DMS53 treated with DMSO at 0.1 percent for 48 hours (cell line): ENCODE results near the gene SOX5.
"Not testable (repeated sequence)": the region's sequence is repeated elsewhere in the genome, so short reads cannot be mapped to it uniquely, and the experiment has no call there.

Experiments used
- DNase-seq: peaks from one replicate; lab custom pipeline; 2025; ENCODE audit not compliant: unreplicated experiment; lab: John Stamatoyannopoulos, UW

Gene SOX5

GRCh38 chr12:23555180-23555824 is 394.2 kb downstream of the SOX5 start:
- no peak for DNase-seq

DNA sequence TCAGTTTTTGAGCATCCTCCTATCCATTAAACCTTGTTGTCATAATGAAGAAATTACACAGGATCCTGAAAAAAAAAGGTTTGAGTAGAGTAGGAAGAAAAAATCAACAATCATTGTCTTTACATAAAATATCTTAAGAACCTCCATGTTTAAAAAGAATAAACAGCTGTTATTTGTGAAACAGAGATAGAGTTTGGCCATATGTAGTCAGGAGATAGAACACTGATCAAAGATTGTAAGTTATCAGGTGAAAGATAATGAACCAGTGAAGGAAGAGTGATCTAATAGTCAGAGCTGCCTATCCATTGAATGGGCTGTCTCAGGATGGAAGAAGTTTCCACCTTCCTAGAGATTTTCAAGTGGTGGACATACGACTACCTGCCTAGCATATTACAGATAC is 397.1 kb downstream of the SOX5 start:
- DNase-seq, result no peak

GRCh38 chr12:23550753-23551152 is 398.7 kb downstream of the SOX5 start:
- DNase-seq, result peak; percentile 100

- DNase-seq, result no peak
These were observed 400.7 kb downstream of the SOX5 start for GRCh38 chr12:23548742-23549141.

GRCh38 chr12:23546756-23547155 is 402.7 kb downstream of the SOX5 start:
- no peak for DNase-seq

GRCh38 chr12:23543767-23544166 is 405.7 kb downstream of the SOX5 start:
- no peak for DNase-seq

DNA sequence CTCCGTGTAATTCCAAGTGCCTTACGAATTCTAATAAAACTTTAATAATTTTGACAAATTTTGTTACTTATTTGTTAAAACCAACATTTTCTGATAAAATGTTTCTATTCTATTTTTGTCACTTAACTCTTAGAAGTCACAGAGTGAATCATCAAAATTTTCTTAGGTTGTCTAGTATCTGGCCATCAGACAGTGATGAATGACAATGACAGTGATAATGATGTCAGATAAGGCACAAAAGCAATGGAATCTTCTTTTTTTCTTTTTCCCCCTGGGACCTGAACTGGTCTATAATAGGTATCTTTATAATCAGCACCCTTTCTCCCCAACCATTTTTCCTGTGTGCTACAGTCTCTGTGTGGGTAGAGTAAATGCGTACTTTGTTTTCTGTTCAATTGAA is 407.3 kb downstream of the SOX5 start:
- no peak for DNase-seq

DNA sequence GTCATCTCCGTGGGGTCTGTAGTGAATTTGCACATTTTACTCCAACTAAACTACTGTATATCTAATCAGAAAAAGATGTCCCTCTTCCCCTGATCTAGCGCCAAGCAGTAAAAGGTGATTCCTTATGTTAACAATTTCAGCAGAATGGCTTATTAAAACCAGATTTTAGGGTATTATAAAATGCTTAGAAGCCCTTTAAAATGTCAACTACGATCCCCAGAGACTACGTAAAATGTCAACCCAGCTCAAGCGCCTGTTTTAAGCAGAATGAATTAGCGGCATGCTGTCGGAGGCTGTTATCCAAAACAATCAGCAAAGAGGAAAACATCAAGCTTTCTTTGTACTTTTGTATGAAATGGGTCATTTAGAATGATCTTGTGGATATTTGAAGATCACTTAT is 408.9 kb downstream of the SOX5 start:
- DNase-seq, result no peak

DNA sequence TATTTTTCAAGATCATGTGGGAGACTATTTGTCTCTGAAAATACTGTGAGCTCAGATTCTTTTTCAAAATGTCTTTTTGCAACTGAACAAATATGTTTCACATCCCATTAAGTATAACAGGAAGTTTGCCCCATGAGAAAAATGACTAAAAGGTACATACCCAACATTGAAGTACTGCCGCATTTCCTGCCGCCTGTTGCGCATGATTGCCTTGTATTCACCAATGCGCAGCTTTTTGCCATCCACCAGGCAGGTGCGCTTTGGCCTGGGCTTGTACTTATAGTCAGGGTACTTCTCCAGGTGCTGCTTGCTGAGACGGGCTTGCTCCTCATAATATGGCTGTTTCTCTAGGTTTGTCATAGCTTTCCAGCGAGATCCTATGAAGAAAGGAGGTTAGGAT is 413.2 kb downstream of the SOX5 start:
- peak; percentile 100 for DNase-seq

DNA sequence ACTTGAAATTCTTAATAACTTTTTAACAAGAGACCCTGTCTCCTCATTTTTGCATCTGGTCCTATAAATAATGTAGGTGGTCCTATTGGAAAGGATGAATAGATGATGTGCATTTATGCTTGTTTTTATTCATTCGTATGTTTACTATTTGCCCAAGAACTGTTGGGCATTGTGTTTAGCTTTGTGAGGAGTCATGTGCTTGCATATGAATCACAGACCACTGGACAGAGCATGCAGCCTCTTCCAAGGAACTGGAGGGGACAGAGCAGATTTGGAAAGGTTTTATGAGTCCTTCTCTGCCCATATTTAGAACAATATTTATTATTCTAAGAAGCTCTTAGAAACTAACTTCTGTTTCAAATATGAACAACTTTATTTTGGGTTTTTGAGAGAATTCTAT is 414.0 kb downstream of the SOX5 start:
- DNase-seq, result peak; percentile 88

GRCh38 chr12:23534196-23534595 is 415.3 kb downstream of the SOX5 start:
- no peak for DNase-seq

DNA sequence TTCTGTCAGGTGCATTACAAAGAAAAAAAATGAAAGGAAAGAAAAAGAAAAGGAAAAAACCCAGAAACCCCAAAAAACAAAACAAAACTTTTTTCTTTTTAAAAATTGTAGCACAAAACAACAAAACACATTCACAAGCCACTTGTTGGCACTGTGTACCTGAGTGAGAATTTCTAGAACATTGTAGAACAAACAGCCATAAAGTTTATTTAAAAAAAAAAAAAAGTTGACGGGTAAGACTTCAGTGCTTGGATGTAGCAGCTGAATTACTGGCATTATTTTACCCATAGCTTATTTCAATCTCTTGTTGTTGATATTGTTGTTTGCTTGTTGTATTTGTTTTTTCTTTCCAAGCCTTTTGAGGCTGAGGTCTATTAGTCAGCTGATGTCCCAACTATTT is 415.8 kb downstream of the SOX5 start:
- no peak for DNase-seq

GRCh38 chr12:23533265-23533664 is 416.2 kb downstream of the SOX5 start:
- DNase-seq, result no peak

DNA sequence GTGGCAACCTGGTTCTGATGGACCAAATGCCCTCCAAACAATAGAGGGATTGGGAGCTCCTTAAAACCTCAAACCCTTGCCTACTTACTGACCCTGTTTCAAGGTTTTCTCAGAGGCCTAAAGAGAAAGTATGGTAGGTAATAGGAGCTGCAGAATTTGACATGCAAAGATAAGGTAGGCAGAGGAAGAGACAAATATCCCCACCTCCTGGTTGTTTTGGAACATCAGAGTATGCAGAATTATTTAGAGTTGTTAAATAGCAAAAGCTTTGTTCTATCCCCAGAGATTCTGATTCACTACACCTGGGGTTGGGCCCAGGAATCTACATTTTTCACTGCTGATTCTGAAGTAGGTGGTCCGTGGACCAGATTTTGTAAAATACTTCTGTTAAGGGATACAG is 421.2 kb downstream of the SOX5 start:
- DNase-seq, result no peak

DNA sequence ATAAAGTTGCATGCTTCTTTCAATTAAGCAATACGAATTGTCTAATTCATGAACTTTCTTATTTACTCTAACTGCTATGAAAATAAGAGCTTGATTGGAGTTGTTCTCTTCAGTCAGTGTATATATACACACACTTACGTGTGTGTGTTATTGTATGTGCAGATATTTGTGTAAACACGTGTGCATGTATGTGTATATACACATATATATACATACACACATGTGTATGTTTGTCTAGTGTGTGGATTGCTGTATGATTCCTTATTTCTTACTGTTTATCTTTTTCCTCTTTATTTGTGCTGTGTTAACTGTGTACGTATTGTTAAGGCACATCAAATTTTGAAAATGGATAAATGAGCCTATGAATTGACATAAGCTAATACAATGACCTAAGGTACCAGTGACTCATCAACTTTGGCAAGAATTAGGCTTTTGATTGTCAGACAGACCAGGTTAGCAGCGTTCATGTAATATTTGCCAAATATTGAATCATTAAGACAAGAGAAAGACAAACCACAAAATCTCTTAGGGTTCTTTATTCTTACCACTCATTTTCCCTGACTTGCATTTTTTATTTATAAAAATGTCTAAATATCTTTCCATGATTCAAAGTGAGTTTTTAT is 423.9 kb downstream of the SOX5 start:
- peak; percentile 95 for DNase-seq

DNA sequence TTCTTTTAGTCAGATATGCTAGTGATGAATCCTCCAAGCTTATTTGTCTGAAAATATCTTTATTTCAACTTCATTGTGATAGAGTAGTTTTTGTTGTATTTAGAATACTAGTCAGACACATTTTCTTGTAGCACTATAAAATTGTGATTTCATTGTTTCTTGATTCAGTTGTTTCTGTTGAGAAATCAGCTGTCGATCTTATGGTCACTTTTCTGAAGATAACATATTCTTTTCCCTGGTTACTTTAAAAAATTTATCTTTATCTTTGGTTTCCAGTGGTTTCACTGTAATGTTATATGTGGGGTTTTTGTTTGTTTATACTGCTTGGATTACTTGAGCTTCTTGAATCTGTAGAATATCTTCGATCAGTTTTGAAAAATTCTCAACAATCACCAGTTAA is 426.1 kb downstream of the SOX5 start:
- no peak for DNase-seq

DNA sequence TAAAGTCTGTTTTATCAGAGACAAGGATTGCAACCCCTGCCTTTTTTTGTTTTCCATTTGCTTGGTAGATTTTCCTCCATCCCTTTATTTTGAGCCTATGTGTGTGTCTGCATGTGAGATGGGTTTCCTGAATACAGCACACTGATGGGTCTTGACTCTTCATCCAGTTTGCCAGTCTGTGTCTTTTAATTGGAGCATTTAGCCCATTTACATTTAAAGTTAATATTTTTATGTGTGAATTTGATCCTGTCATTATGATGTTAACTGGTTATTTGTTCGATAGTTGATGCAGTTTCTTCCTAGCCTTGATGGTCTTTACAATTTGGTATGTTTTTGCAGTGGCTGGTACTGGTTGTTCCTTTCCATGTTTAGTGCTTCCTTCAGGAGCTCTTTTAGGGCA is 430.0 kb downstream of the SOX5 start:
- DNase-seq, result not testable (repeated sequence)

- DNase-seq, result not testable (repeated sequence)
These were observed 433.7 kb downstream of the SOX5 start for GRCh38 chr12:23515785-23516184.

DNA sequence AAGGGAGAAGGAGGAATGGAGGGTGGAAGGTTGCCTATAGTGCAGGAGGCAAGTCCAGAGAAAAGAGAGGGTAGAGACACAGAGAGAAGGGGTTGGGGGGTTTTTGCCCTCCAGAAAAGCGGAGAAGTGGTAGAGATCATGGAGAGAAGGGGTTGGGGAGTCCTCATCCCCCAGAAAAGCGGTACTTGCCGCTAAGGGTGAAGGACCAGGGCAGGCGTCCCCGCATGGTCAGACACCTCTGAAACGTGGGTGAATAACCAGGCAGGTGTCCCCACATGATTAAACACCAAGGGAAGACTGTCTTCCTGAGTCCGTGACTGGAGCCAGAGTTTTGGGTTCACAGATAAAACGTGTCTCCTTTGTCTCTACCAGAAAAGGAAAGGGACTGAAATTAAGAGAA is 439.0 kb downstream of the SOX5 start:
- DNase-seq, result no peak

- not testable (repeated sequence) for DNase-seq
These were observed 439.6 kb downstream of the SOX5 start for GRCh38 chr12:23509832-23510231.

DNA sequence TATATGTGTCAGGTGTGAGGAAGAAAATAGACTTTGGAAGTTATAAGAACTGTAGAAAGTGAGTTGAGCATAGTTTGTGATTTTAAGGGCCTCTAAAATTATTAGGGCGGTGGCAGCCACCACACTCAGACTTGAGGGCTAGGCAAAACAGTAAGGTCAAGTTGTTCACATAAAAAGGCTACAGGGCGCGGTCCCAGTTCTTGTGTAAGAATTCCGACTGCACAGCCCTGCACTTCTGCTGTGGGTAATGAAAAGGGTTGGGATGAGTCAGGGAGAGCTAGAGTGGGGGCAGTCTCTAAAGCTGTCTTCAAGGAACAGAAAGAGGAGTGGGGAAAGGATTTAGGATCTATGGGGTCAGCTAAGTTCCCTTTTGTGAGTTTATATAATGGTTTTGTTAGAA is 441.7 kb downstream of the SOX5 start:
- DNase-seq, result not testable (repeated sequence)

GRCh38 chr12:23505736-23506135 is 443.7 kb downstream of the SOX5 start:
- not testable (repeated sequence) for DNase-seq
